HG03095 (cell line): ENCODE data around the gene GINM1.
A peak's percentile ranks its signal among the peaks of the same experiment; 100 is the strongest.

Experiments used
- ATAC-seq: cut with Tn5 transposase; IDR thresholded peaks from one replicate; pipeline ENCODE4 v1.9.1; 2021; ENCODE audit warnings: moderate library complexity; ENCODE audit not compliant: unreplicated experiment

GINM1 gene

DNA sequence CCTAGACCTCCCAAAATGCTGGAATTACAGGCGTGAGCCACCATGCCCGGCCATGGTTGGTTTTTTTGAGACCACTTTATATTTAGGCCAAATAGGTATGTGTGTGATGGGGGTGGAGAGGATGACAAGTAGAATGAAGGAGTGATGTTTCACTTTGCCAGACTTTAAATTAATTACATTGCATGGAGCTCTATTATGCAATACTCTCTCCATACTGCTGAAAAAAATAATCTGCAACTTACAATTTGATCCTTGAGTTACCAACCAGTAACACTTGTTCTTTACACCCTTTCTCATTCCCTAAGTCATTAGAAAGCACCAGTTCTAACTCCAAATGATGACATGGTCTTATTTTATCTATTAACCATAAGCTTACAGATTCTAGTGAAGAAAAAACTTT lies 26.8 kb downstream of the GINM1 start:
- ATAC-seq: no peak

GRCh38 chr6:149593408-149593807 lies 27.2 kb downstream of the GINM1 start:
- no peak for ATAC-seq

DNA sequence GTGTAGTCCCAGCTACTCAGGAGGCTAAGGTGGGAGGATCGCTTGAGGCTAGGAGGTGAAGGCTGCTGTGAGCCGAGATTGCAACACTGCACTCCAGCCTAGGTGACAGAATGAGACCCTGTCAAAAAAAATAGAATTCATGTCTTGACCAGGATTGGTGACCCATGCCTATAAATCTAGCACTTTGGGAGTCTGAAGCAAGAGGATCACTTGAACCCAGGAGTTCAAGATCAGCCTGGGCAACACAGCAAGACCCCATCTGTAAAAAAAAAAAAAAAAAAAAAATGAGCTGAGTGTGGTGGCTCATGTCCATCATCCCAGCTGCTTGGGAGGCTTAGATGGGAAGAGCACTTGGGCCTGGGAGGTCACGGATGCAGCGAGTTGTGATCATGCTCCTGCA lies 34.3 kb downstream of the GINM1 start:
- ATAC-seq: no peak

GRCh38 chr6:149608381-149608982 lies 42.3 kb downstream of the GINM1 start:
- no peak for ATAC-seq

DNA sequence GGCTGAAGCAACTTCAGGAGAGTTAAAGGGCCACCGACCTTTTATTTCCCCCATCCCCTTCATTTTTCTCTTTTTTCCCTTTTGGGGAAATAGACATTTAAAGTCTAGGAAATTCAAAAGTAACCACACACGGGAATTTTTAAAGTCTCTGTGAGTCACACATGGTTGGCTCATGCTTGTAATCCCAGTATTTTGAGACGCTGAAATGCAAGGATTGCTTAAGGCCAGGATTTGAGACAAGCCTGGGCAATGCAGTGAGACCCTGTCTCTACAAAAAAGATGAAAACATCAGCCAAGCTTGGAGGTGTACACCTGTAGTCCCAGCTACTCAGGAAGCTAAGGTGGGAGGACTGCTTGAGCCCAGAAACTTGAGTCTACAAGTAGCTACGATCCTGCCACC lies 48.2 kb downstream of the GINM1 start:
- ATAC-seq: no peak

GRCh38 chr6:149615805-149616204 lies 49.6 kb downstream of the GINM1 start:
- ATAC-seq: no peak

GRCh38 chr6:149627672-149628071 lies 61.5 kb downstream of the GINM1 start:
- no peak for ATAC-seq

DNA sequence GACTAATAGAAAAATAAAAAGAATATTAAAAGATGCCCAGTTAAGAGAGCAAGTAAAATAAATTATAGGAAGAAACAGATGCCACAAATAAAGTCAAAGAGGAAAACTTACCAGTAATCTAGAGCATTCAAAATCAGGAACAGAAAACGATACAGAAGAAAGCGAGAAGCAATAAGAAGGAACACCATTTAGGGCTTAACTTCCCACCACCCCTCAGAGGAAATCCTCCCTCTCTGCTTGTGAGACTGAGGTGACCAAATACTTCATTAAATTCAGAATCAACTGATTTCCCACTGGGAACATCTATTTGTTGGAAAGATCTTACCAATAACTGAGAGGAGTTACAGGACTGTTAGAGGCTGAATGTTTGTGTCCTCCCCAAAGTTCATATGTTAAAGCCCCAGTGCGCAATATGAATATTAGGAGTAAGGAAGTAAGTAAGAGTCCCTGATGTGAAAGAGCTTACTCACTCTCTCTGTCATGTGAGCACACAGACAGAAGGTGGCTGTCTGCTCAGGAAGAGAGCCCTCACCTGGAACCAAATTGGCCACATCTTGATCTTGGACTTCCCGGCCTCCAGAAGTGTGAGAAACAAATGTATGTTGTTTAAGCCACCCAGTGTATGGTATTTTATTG lies 62.8 kb downstream of the GINM1 start:
- ATAC-seq: peak; percentile 83

DNA sequence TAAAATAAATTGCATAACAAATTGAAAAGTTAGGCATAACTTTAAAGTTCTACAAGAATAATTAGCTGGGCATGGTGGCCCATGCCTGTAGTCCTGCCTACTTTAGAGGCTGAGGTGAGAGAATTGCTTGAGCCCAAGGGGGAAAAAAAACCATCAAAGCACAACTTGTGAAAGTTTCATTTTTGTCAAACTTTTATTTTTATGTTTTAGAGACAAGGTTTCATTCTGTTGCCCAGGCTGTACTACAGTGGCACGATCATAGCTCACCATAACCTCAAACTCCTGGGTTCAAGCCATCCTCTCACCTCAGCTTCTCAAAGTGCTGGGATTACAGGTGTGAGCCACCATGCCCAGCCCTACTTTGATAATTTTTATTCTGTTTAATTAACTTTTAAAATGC lies 68.1 kb downstream of the GINM1 start:
- no peak for ATAC-seq

GRCh38 chr6:149636124-149636523 lies 69.9 kb downstream of the GINM1 start:
- ATAC-seq: no peak
